ENCODE results near the gene TUB.

DNA sequence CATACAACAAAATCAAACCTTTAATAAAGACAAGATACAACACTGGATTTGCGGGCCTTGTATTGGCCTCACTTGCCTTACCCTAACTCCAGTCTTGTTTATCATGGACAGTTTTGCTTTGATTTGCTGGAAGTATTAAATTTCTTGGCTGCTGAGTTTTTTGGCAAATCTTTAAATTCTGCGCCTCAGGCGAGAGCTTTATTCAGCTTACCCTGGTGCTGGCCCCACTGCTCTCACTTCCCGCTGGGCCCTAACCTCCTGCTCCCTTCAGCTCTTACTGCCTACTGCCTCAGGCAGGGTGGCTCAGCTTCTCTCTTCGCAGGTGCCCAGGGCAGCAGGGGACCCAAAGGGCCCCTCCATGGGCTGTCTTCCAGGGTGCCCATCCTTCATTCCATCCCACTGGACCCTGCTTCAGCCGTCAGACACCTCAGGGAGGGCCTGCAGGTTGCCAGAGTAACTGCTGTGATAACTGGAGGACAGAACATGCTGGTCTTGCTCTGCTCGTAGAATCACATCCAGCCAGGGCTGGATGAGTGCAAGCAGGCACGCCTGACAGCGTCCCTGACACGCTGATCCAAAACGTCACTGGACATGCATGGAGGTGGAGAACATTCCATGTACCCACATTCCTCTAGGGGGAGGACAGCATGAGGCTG is 45.7 kb upstream of the TUB start:
- TF ChIP-seq CTCF (IDR thresholded peaks at IDR 0.05) (no peak), POLR2A (IDR thresholded peaks at IDR 0.05) (no peak)

All from prostate gland (tissue), 2 donors.